Ovary (tissue), 9 donors: Measurements from ENCODE around the gene TENT4B. TPM values are rescaled to one million over a fixed set of nuclear protein-coding genes. Genes with fewer than 3 reads are reported as not detected.

Experiments
- DNase-seq, 5 donors: peaks; one replicate each; pipeline ENCODE4 v3.0.0-alpha.2; 2019 to 2020
- H3K27ac ChIP-seq, 2 donors: fragments of 200-600 bp; one replicate each; pipeline versions ENCODE4 v1.5.1 to v1.8.0; 2019 to 2022
- H3K27me3 ChIP-seq: fragments of 200-600 bp; one replicate; pipeline ENCODE4 v1.8.0; 2022
- H3K36me3 ChIP-seq: fragments of 200-600 bp; sonication (generic); one replicate; pipeline ENCODE4 v1.5.1; 2019
- H3K4me1 ChIP-seq: one replicate; pipeline ENCODE4 v1.8.1; 2013; ENCODE audit warnings: mild to moderate bottlenecking, moderate library complexity; ENCODE audit not compliant: insufficient read depth
- H3K4me3 ChIP-seq: fragments of 200-600 bp; sonication (generic); one replicate; pipeline ENCODE4 v1.5.1; 2017
- H3K9me3 ChIP-seq, 2 donors: fragments of 200-600 bp in 1 of 2; sonication (generic) in 1 of 2; one replicate each; pipeline versions ENCODE4 v1.5.1 to v1.8.1; 2013 to 2019; ENCODE audit warnings: mild to moderate bottlenecking in 1 of 2, moderate library complexity in 1 of 2
- CTCF ChIP-seq, 3 donors: fragments of 450-650 bp in 2 of 3; fragments of 200-600 bp in 1 of 3; IDR thresholded peaks; one replicate each; pipeline versions ENCODE4 v1.5.1 to v1.8.0; 2016 to 2022; ENCODE audit warnings: antibody characterized with exemption in 3 of 3, mild to moderate bottlenecking in 1 of 3
- EP300 ChIP-seq: sonication (generic); formaldehyde crosslinking; IDR thresholded peaks from one replicate; pipeline ENCODE4 v1.6.1; 2017; ENCODE audit warnings: antibody characterized with exemption
- POLR2A ChIP-seq: fragments of 450-650 bp; IDR thresholded peaks from one replicate; pipeline ENCODE4 v1.6.1; 2017; ENCODE audit warnings: antibody characterized with exemption, mild to moderate bottlenecking, moderate library complexity
- WGBS, 3 donors: extraction: QIAGEN DNeasy Blood & Tissue Kit in 1 of 3; methylation state at CpG; one replicate each; pipeline versions ENCODE4 v1.1.5 to v1.1.7; 2013 to 2017; 5-methylcytosine and 5-hydroxymethylcytosine counted together
- intact Hi-C, 4 donors: fragments of 100-400 bp; cut with DNase I; formaldehyde crosslinking; loops; one replicate each; pipeline versions ENCODE4 v1.11.0 to v1.15.1; 2022 to 2023
- polyA plus RNA-seq, 2 donors: library from polyadenylated mRNA; stranded (reverse); fragments of 200-250 nt in 1 of 2; fragments of 350-450 nt in 1 of 2; fragmentation: Illumina TruSeq in 1 of 2; extraction: RNeasy Lipid Tissue Mini Kit (QIAGEN cat#74804) in 1 of 2; gene quantifications; one replicate each; pipeline ENCODE4 v1.2.3, GENCODE V29; 2013 to 2014
- total RNA-seq, 7 donors: library from RNA; depleted of rRNA in 2 of 7; stranded (reverse); fragments of >200 nt in 2 of 7; fragmentation: NEBNext Ultra II Directional in 3 of 7; extraction: Animal tissue kit (Norgen Biotek cat#: 25700) in 3 of 7; gene quantifications; one replicate each; pipeline versions ENCODE4 v1.1.0 to v1.2.4, GENCODE V29; 2016 to 2023
- donor health status: DM: no; HTN: no; CAD: no; lungs with moderate emphysema.
- donor health status: DM: no; HTN: no; CAD: no.
- donor health status: Bipolar disorder and iron deficiency.
- donor health status: DM: yes; HTN: yes; CAD: no.
- donor health status: DM: no; HTN: no; CAD: no.
- donor health status: DM: yes; HTN: yes; CAD: no.

The TENT4B gene
- total and polyA plus RNA-seq, 9 donors, result 5.3 to 17.7 (median 12.3) TPM

GRCh38 chr16:50260206-50261159, 107.4 kb downstream of the TENT4B start:
- 89 to 90% (median 89%) methylated on average over 9 of the region's 9 CpGs for WGBS, 3 donors
- Histone ChIP-seq H3K27ac (peak overlapping the region in 1 of 2 donors; percentile 68), H3K4me3 (no peak overlapping the region)

GRCh38 chr16:50261160-50261706, 108.1 kb downstream of the TENT4B start:
- Histone ChIP-seq H3K4me1 (peaks cover 9% of the 10 kb centered on the region), H3K27me3 (no peaks in the 10 kb centered on the region), H3K4me3 (no peak overlapping the region), H3K36me3 (no peaks in the 10 kb centered on the region), H3K27ac (no peak overlapping the region), H3K9me3 (no peaks in the 10 kb centered on the region)
- 81 to 86% (median 83%) methylated on average over 9 of the region's 9 CpGs for WGBS, 3 donors
- intact Hi-C loops, result loop anchor here in 1 of 4 donors (10.0 kb wide), 1 partner anchor 54 kb away; no protein-coding TSS in a partner anchor
- no peak for DNase-seq
- TF ChIP-seq CTCF (IDR thresholded peaks at IDR 0.05) (no peak), EP300 (no peak), POLR2A (no peak)

More at GRCh38 chr16:50260206-50261159, 107.4 kb downstream of the TENT4B start:
- TF ChIP-seq CTCF (IDR thresholded peaks at IDR 0.05) (no peak), POLR2A (no peak), EP300 (no peak)
- Histone ChIP-seq H3K27me3 (no peaks in the 10 kb centered on the region), H3K9me3 (no peaks in the 10 kb centered on the region), H3K4me1 (peaks cover 9% of the 10 kb centered on the region), H3K36me3 (no peaks in the 10 kb centered on the region)
- intact Hi-C loops, result loop anchor here in 1 of 4 donors (10.0 kb wide), 1 partner anchor 54 kb away; no protein-coding TSS in a partner anchor
- peak in 1 of 5 donors; percentile 17 for DNase-seq

GRCh38 chr16:50261707-50262235, 108.7 kb downstream of the TENT4B start:
- no peaks in the 10 kb centered on the region for H3K9me3 ChIP-seq
- no peak for DNase-seq
- no peak for TF ChIP-seq CTCF (IDR thresholded peaks at IDR 0.05)
- TF ChIP-seq EP300, result no peak
- TF ChIP-seq POLR2A, result no peak
- WGBS, 3 donors, result 84 to 90% (median 87%) methylated on average over 11 of the region's 11 CpGs
- peaks cover 12% of the 10 kb centered on the region for H3K4me1 ChIP-seq
- no peaks in the 10 kb centered on the region for H3K36me3 ChIP-seq
- no peak overlapping the region for H3K4me3 ChIP-seq
- no peak overlapping the region for H3K27ac ChIP-seq
- H3K27me3 ChIP-seq, result no peaks in the 10 kb centered on the region
- intact Hi-C loops, result loop anchor here in 1 of 4 donors (10.0 kb wide), 1 partner anchor 53 kb away; no protein-coding TSS in a partner anchor
